ENCODE data around the gene ABLIM3. TPM values are rescaled to one million over a fixed set of nuclear protein-coding genes. Genes with fewer than 3 reads are reported as not detected.
A peak's percentile ranks its signal among the peaks of the same experiment; 100 is the strongest.
"Not testable (repeated sequence)": the region's sequence is repeated elsewhere in the genome, so short reads cannot be mapped to it uniquely, and the experiment has no call there.

The ABLIM3 gene
- total RNA-seq, 1 donor from 2014 or later: 3.9 TPM

GRCh38 chr5:149186506-149186905 lies 45.2 kb downstream of the ABLIM3 start:
- Histone ChIP-seq H3K4me2 (ENCODE audit: low read length) (no peak overlapping the region), H4K20me1 (ENCODE audit: insufficient read depth, low read length) (no peaks in the 10 kb centered on the region), H3K4me3 (ENCODE audit: insufficient read depth, low read depth, low read length) (no peak overlapping the region), H3K27me3 (ENCODE audit: insufficient read depth, low read length) (no peaks in the 10 kb centered on the region), H3K9ac (ENCODE audit: low read length) (no peak overlapping the region), H3K79me2 (ENCODE audit: insufficient read depth, low read length) (no peaks in the 10 kb centered on the region), H3K27ac (ENCODE audit: low read depth, low read length) (no peak overlapping the region), H3K4me1 (ENCODE audit: insufficient read depth, low read length) (peaks cover 4% of the 10 kb centered on the region), H3K36me3 (ENCODE audit: insufficient read depth, low read length) (peaks cover 4% of the 10 kb centered on the region), H3K9me3 (ENCODE audit: insufficient read depth, low read depth, low read length) (no peaks in the 10 kb centered on the region), H2AFZ (ENCODE audit: low read depth, low read length) (no peak overlapping the region)
- Mint-ChIP-seq H3K36me3 (ENCODE audit: low read depth, unreplicated experiment) (no peaks in the 10 kb centered on the region), H3K27me3 (ENCODE audit: low read depth, unreplicated experiment) (no peaks in the 10 kb centered on the region), H3K4me1 (ENCODE audit: low read depth, unreplicated experiment) (peaks cover 10% of the 10 kb centered on the region), H3K9me3 (ENCODE audit: unreplicated experiment) (no peaks in the 10 kb centered on the region), H3K27ac (ENCODE audit: unreplicated experiment) (no peak overlapping the region), H3K4me3 (ENCODE audit: unreplicated experiment) (no peak overlapping the region)
- DNase-seq (ENCODE audit: low read depth) (no peak), FAIRE-seq (no peak)
- TF ChIP-seq CTCF (IDR thresholded peaks at IDR 0.05; ENCODE audit: insufficient read depth, low read depth, low read length): no peak
- TF ChIP-seq EZH2 (IDR thresholded peaks at IDR 0.05; ENCODE audit: insufficient read depth, low read length): no peak

- H3K27me3 Mint-ChIP-seq (ENCODE audit: low read depth, unreplicated experiment); H3K4me3 Mint-ChIP-seq (ENCODE audit: unreplicated experiment); H2AFZ ChIP-seq (ENCODE audit: low read depth, low read length): not testable (repeated sequence)
Observed at GRCh38 chr5:149187617-149188016, 46.3 kb downstream of the ABLIM3 start.

GRCh38 chr5:149188383-149188782 lies 47.1 kb downstream of the ABLIM3 start:
- FAIRE-seq: no peak
- no peak overlapping the region for H3K4me2 ChIP-seq (ENCODE audit: low read length)
- H3K27me3 ChIP-seq (ENCODE audit: insufficient read depth, low read length): no peaks in the 10 kb centered on the region
- no peak overlapping the region for H3K9ac ChIP-seq (ENCODE audit: low read length)
- Mint-ChIP-seq H3K27ac (ENCODE audit: unreplicated experiment) (no peak overlapping the region), H3K36me3 (ENCODE audit: low read depth, unreplicated experiment) (no peaks in the 10 kb centered on the region), H3K4me3 (ENCODE audit: unreplicated experiment) (no peak overlapping the region), H3K4me1 (ENCODE audit: low read depth, unreplicated experiment) (peaks cover 6% of the 10 kb centered on the region), H3K9me3 (ENCODE audit: unreplicated experiment) (no peaks in the 10 kb centered on the region), H3K27me3 (ENCODE audit: low read depth, unreplicated experiment) (no peaks in the 10 kb centered on the region)
- peaks cover 4% of the 10 kb centered on the region for H3K4me1 ChIP-seq (ENCODE audit: insufficient read depth, low read length)
- no peak overlapping the region for H3K4me3 ChIP-seq (ENCODE audit: insufficient read depth, low read depth, low read length)
- no peaks in the 10 kb centered on the region for H3K9me3 ChIP-seq (ENCODE audit: insufficient read depth, low read depth, low read length)
- no peak for DNase-seq (ENCODE audit: low read depth)
- H4K20me1 ChIP-seq (ENCODE audit: insufficient read depth, low read length): no peaks in the 10 kb centered on the region
- H3K36me3 ChIP-seq (ENCODE audit: insufficient read depth, low read length): peaks cover 4% of the 10 kb centered on the region
- TF ChIP-seq CTCF (IDR thresholded peaks at IDR 0.05; ENCODE audit: insufficient read depth, low read depth, low read length) (no peak), EZH2 (IDR thresholded peaks at IDR 0.05; ENCODE audit: insufficient read depth, low read length) (no peak)
- no peak overlapping the region for H2AFZ ChIP-seq (ENCODE audit: low read depth, low read length)
- no peaks in the 10 kb centered on the region for H3K79me2 ChIP-seq (ENCODE audit: insufficient read depth, low read length)
- H3K27ac ChIP-seq (ENCODE audit: low read depth, low read length): no peak overlapping the region

More at GRCh38 chr5:149187617-149188016, 46.3 kb downstream of the ABLIM3 start:
- not testable (repeated sequence) for H3K27me3 ChIP-seq (ENCODE audit: insufficient read depth, low read length); H3K9me3 Mint-ChIP-seq (ENCODE audit: unreplicated experiment); H3K9ac ChIP-seq (ENCODE audit: low read length); H3K4me2 ChIP-seq (ENCODE audit: low read length); H4K20me1 ChIP-seq (ENCODE audit: insufficient read depth, low read length); FAIRE-seq; H3K36me3 ChIP-seq (ENCODE audit: insufficient read depth, low read length); H3K4me1 Mint-ChIP-seq (ENCODE audit: low read depth, unreplicated experiment); H3K79me2 ChIP-seq (ENCODE audit: insufficient read depth, low read length); H3K27ac Mint-ChIP-seq (ENCODE audit: unreplicated experiment); H3K4me1 ChIP-seq (ENCODE audit: insufficient read depth, low read length); H3K36me3 Mint-ChIP-seq (ENCODE audit: low read depth, unreplicated experiment); H3K4me3 ChIP-seq (ENCODE audit: insufficient read depth, low read depth, low read length); H3K9me3 ChIP-seq (ENCODE audit: insufficient read depth, low read depth, low read length); H3K27ac ChIP-seq (ENCODE audit: low read depth, low read length)
- DNase-seq (ENCODE audit: low read depth): peak; percentile 57
